Keratinocyte (primary cell): ENCODE measurements around the gene CTDSP2.

Source experiments
- EZH2 ChIP-seq: IDR thresholded peaks from one replicate; pipeline ENCODE4 v1.6.1; 2012; ENCODE audit warnings: inconsistent platforms, mild to moderate bottlenecking, low read length, moderate library complexity
- TF ChIP-seq, protein P1 (sequence below), 3 experiments: IDR thresholded peaks in 1 of 3; conservative IDR thresholded peaks in 1 of 3; optimal IDR thresholded peaks in 1 of 3; 2 replicates in 2 of 3; 3 replicates in 1 of 3; pipeline versions ENCODE3 to v1.5.1; 2011; ENCODE audit warnings: low read length in 3 of 3, mild to moderate bottlenecking in 3 of 3, moderate library complexity in 2 of 3, control low read depth in 1 of 3, inconsistent platforms in 1 of 3; ENCODE audit not compliant: insufficient read depth in 2 of 3; ENCODE audit errors: extremely low read depth in 1 of 3

- TF ChIP-seq, protein P1, sequence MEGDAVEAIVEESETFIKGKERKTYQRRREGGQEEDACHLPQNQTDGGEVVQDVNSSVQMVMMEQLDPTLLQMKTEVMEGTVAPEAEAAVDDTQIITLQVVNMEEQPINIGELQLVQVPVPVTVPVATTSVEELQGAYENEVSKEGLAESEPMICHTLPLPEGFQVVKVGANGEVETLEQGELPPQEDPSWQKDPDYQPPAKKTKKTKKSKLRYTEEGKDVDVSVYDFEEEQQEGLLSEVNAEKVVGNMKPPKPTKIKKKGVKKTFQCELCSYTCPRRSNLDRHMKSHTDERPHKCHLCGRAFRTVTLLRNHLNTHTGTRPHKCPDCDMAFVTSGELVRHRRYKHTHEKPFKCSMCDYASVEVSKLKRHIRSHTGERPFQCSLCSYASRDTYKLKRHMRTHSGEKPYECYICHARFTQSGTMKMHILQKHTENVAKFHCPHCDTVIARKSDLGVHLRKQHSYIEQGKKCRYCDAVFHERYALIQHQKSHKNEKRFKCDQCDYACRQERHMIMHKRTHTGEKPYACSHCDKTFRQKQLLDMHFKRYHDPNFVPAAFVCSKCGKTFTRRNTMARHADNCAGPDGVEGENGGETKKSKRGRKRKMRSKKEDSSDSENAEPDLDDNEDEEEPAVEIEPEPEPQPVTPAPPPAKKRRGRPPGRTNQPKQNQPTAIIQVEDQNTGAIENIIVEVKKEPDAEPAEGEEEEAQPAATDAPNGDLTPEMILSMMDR (optimal IDR thresholded peaks at IDR 0.05 in 1 of 3, IDR thresholded peaks at IDR 0.05 in 1 of 3, conservative IDR thresholded peaks at IDR 0.05 in 1 of 3; ENCODE audit: extremely low read depth in 1 of 3, insufficient read depth in 2 of 3, low read length in 3 of 3) = no peak
- no peak for TF ChIP-seq EZH2
Observed at GRCh38 chr12:57835366-57836288, 10.9 kb downstream of the CTDSP2 start.
